Breast epithelium (tissue), 4 donors: Measurements from ENCODE around the gene CACNA2D2. TPM values are rescaled to one million over a fixed set of nuclear protein-coding genes. Genes with fewer than 3 reads are reported as not detected.

Experiments
- DNase-seq, 2 donors: peaks; one replicate each; pipeline ENCODE4 v3.0.0-alpha.2; 2019; ENCODE audit warnings: low spot score in 2 of 2
- H3K27ac ChIP-seq, 2 donors: fragments of 200-600 bp; sonication (generic) in 1 of 2; one replicate each; pipeline ENCODE4 v1.5.1; 2016 to 2019; ENCODE audit warnings: mild to moderate bottlenecking in 1 of 2
- H3K27me3 ChIP-seq, 2 donors: fragments of 200-600 bp; sonication (generic) in 1 of 2; one replicate each; pipeline versions ENCODE4 v1.5.1 to v1.6.0; 2017 to 2019; ENCODE audit warnings: control low read depth in 1 of 2, mild to moderate bottlenecking in 1 of 2
- H3K36me3 ChIP-seq: fragments of 200-600 bp; one replicate; pipeline ENCODE4 v1.5.1; 2019
- H3K4me1 ChIP-seq, 2 donors: fragments of 200-600 bp; sonication (generic); one replicate each; pipeline ENCODE4 v1.5.1; 2016 to 2019; ENCODE audit warnings: control low read depth in 1 of 2
- H3K4me3 ChIP-seq, 3 donors: fragments of 200-600 bp; sonication (generic); 1 replicate in 2 of 3; 2 replicates in 1 of 3; pipeline ENCODE4 v1.5.1; 2016 to 2019; ENCODE audit warnings: mild to moderate bottlenecking in 3 of 3, moderate library complexity in 2 of 3
- H3K9me3 ChIP-seq, 2 donors: fragments of 200-600 bp; sonication (generic) in 1 of 2; one replicate each; pipeline ENCODE4 v1.5.1; 2016 to 2019; ENCODE audit warnings: control low read depth in 1 of 2
- CTCF ChIP-seq, 3 donors: fragments of 450-650 bp; IDR thresholded peaks; one replicate each; pipeline ENCODE4 v1.5.1; 2016 to 2017; ENCODE audit warnings: antibody characterized with exemption in 3 of 3, mild to moderate bottlenecking in 3 of 3, moderate library complexity in 3 of 3
- POLR2A ChIP-seq: fragments of 450-650 bp; IDR thresholded peaks from one replicate; pipeline ENCODE4 v1.6.1; 2016; ENCODE audit warnings: antibody characterized with exemption, mild to moderate bottlenecking, moderate library complexity
- POLR2AphosphoS5 ChIP-seq, 3 donors: sonication (generic); formaldehyde crosslinking; IDR thresholded peaks; one replicate each; pipeline ENCODE4 v1.6.1; 2017; ENCODE audit warnings: antibody characterized with exemption in 3 of 3
- intact Hi-C: fragments of 100-400 bp; cut with DNase I; formaldehyde crosslinking; loops from one replicate; pipeline ENCODE4 v1.15.1; 2023; ENCODE audit warnings: low total_unique reads
- total RNA-seq, 3 donors: library from RNA; depleted of rRNA; stranded (reverse); fragments of >200 nt; gene quantifications; one replicate each; pipeline ENCODE4 v1.1.0, GENCODE V29; 2016

Gene CACNA2D2
- total RNA-seq, 3 donors from 2014 or later: 0.80 to 2.0 (median 1.5) TPM

GRCh38 chr3:50381383-50381782 is 122.1 kb downstream of the CACNA2D2 start:
- intact Hi-C loops: no loop called here
- TF ChIP-seq CTCF (IDR thresholded peaks at IDR 0.05): no peak
- no peak for TF ChIP-seq POLR2AphosphoS5 (IDR thresholded peaks at IDR 0.05)
- no peak for TF ChIP-seq POLR2A
- H3K9me3 ChIP-seq: no peaks in the 10 kb centered on the region
- no peak overlapping the region for H3K4me3 ChIP-seq
- no peaks in the 10 kb centered on the region for H3K27me3 ChIP-seq
- peaks cover 0 to 3% of the 10 kb centered on the region in 2 donors for H3K4me1 ChIP-seq
- H3K36me3 ChIP-seq: no peaks in the 10 kb centered on the region
- no peak for DNase-seq
- H3K27ac ChIP-seq: peak overlapping the region in 1 of 2 donors; percentile 76

- Histone ChIP-seq H3K27me3 (no peaks in the 10 kb centered on the region), H3K4me1 (peaks cover 0 to 3% of the 10 kb centered on the region in 2 donors), H3K9me3 (no peaks in the 10 kb centered on the region), H3K36me3 (no peaks in the 10 kb centered on the region), H3K4me3 (no peak overlapping the region), H3K27ac (no peak overlapping the region)
- TF ChIP-seq POLR2AphosphoS5 (IDR thresholded peaks at IDR 0.05) (no peak), CTCF (IDR thresholded peaks at IDR 0.05) (no peak), POLR2A (no peak)
- intact Hi-C loops: no loop called here
- DNase-seq: no peak
Measured at GRCh38 chr3:50380405-50381085, 122.9 kb downstream of the CACNA2D2 start.

GRCh38 chr3:50378757-50379156 is 124.7 kb downstream of the CACNA2D2 start:
- Histone ChIP-seq H3K4me1 (peaks cover 0 to 3% of the 10 kb centered on the region in 2 donors), H3K27me3 (no peaks in the 10 kb centered on the region), H3K27ac (no peak overlapping the region), H3K4me3 (no peak overlapping the region), H3K9me3 (no peaks in the 10 kb centered on the region), H3K36me3 (no peaks in the 10 kb centered on the region)
- no peak for DNase-seq
- TF ChIP-seq CTCF (IDR thresholded peaks at IDR 0.05) (no peak), POLR2A (no peak), POLR2AphosphoS5 (IDR thresholded peaks at IDR 0.05) (no peak)
- intact Hi-C loops: loop anchor here (5.0 kb wide), 1 partner anchor 299 kb away; no protein-coding TSS in a partner anchor

GRCh38 chr3:50378024-50378423 is 125.4 kb downstream of the CACNA2D2 start:
- no peak for DNase-seq
- intact Hi-C loops: loop anchor here (5.0 kb wide), 1 partner anchor 299 kb away; no protein-coding TSS in a partner anchor
- H3K4me3 ChIP-seq: no peak overlapping the region
- H3K4me1 ChIP-seq: peaks cover 0 to under 1% of the 10 kb centered on the region in 2 donors
- no peaks in the 10 kb centered on the region for H3K27me3 ChIP-seq
- H3K27ac ChIP-seq: no peak overlapping the region
- H3K36me3 ChIP-seq: no peaks in the 10 kb centered on the region
- TF ChIP-seq POLR2A (no peak), POLR2AphosphoS5 (IDR thresholded peaks at IDR 0.05) (no peak), CTCF (IDR thresholded peaks at IDR 0.05) (no peak)
- H3K9me3 ChIP-seq: no peaks in the 10 kb centered on the region

GRCh38 chr3:50375258-50375931 is 128.0 kb downstream of the CACNA2D2 start:
- Histone ChIP-seq H3K27ac (no peak overlapping the region), H3K27me3 (no peaks in the 10 kb centered on the region)
- intact Hi-C loops: loop anchor here (5.0 kb wide), 1 partner anchor 302 kb away; no protein-coding TSS in a partner anchor

More at GRCh38 chr3:50375258-50375931, 128.0 kb downstream of the CACNA2D2 start:
- H3K4me1 ChIP-seq: no peaks in the 10 kb centered on the region
- TF ChIP-seq POLR2AphosphoS5 (IDR thresholded peaks at IDR 0.05) (no peak), CTCF (IDR thresholded peaks at IDR 0.05) (no peak), POLR2A (no peak)
- H3K36me3 ChIP-seq: no peaks in the 10 kb centered on the region
- H3K4me3 ChIP-seq: no peak overlapping the region
- H3K9me3 ChIP-seq: no peaks in the 10 kb centered on the region
- DNase-seq: no peak
